ENCODE measurements around the gene ABI3. TPM values are rescaled to one million over a fixed set of nuclear protein-coding genes. Genes with fewer than 3 reads are reported as not detected.

Gene ABI3
- total RNA-seq, 1 experiment from 2014 or later, result not detected

DNA sequence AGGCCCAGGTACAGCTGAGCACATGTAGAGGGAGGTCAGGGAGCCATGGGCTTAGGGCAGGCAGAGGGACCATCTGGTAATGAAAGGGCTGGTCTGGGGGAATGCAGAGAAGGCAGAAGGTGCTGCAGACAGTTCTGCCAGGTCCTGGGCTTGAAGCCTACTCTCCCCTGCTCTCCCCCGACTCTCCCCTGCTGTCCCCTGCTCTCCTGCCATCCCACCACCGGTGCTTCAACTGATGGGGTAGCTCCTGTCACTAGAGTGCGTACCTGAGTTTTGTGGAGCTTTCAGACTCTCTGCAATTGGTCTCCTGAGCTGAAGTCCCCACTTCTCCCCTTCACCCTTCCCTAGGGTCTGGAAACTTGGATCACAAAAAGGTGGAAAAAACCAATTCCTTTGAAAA, 57.4 kb downstream of the ABI3 start:
- in situ Hi-C loops (cut with HindIII; ENCODE audit: low pct_unique_long_range_greater_than_20kb, low sequenced_read_pairs), result no loop called here
- ATAC-seq (peak; percentile 44; the same call in 1 of the 2 replicates), DNase-seq (ENCODE audit: low read depth, low spot score) (no peak)
- Histone ChIP-seq H3K36me3 (ENCODE audit: control insufficient read depth, insufficient read depth, low read length) (no peaks in the 10 kb centered on the region), H3K27ac (ENCODE audit: low read length) (no peak overlapping the region), H3K4me3 (ENCODE audit: low read depth in 2 of 2, low read length in 2 of 2) (no peak overlapping the region), H3K27me3 (ENCODE audit: control insufficient read depth, insufficient read depth, low read length) (no peaks in the 10 kb centered on the region), H3K9me3 (ENCODE audit: control insufficient read depth, insufficient read depth, low read depth, low read length) (no peaks in the 10 kb centered on the region), H3K4me1 (ENCODE audit: control insufficient read depth, insufficient read depth, low read length) (no peaks in the 10 kb centered on the region)
- CTCF ChIA-PET, result no interaction called here
- intact Hi-C loops (cut with micrococcal nuclease; ENCODE audit: unreplicated experiment), result no loop called here
- TF ChIP-seq POLR2AphosphoS5 (IDR thresholded peaks at IDR 0.05; ENCODE audit: low read depth, low read length) (no peak), TCF7L2 (IDR thresholded peaks at IDR 0.05; ENCODE audit: low read depth, low read length) (no peak), SIN3A (IDR thresholded peaks at IDR 0.05; ENCODE audit: borderline replicate concordance, insufficient read depth, low read depth, low read length) (no peak)
- TF ChIP-seq, protein P1, sequence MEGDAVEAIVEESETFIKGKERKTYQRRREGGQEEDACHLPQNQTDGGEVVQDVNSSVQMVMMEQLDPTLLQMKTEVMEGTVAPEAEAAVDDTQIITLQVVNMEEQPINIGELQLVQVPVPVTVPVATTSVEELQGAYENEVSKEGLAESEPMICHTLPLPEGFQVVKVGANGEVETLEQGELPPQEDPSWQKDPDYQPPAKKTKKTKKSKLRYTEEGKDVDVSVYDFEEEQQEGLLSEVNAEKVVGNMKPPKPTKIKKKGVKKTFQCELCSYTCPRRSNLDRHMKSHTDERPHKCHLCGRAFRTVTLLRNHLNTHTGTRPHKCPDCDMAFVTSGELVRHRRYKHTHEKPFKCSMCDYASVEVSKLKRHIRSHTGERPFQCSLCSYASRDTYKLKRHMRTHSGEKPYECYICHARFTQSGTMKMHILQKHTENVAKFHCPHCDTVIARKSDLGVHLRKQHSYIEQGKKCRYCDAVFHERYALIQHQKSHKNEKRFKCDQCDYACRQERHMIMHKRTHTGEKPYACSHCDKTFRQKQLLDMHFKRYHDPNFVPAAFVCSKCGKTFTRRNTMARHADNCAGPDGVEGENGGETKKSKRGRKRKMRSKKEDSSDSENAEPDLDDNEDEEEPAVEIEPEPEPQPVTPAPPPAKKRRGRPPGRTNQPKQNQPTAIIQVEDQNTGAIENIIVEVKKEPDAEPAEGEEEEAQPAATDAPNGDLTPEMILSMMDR (IDR thresholded peaks at IDR 0.05), result no peak
- BruUV-seq (replicated peaks), result no TSS peak
- POLR2A ChIA-PET, result no interaction called here

DNA sequence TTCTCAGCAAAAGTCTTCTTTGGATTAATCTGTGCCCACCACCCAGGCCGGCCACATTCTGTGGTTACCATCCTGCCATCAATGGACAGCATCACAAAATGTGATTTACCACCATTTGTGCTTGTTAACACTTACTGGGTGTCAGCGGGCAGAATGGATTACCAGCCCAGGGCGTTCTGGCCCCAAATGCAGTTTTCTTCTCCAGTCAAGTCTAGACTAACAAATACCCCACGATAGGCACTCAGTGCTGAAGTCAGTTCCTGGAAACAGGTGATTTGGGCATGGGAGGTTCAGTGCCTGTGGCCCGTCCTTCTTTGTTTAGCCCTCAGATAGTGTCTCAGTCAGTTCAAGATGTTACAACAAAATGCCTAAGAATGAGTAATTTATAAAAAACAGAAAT, 58.8 kb downstream of the ABI3 start:
- CTCF ChIA-PET, result no interaction called here
- Histone ChIP-seq H3K27me3 (ENCODE audit: control insufficient read depth, insufficient read depth, low read length) (no peaks in the 10 kb centered on the region), H3K27ac (ENCODE audit: low read length) (no peak overlapping the region), H3K9me3 (ENCODE audit: control insufficient read depth, insufficient read depth, low read depth, low read length) (no peaks in the 10 kb centered on the region), H3K4me3 (ENCODE audit: low read depth in 2 of 2, low read length in 2 of 2) (no peak overlapping the region), H3K4me1 (ENCODE audit: control insufficient read depth, insufficient read depth, low read length) (no peaks in the 10 kb centered on the region), H3K36me3 (ENCODE audit: control insufficient read depth, insufficient read depth, low read length) (no peaks in the 10 kb centered on the region)
- TF ChIP-seq TCF7L2 (IDR thresholded peaks at IDR 0.05; ENCODE audit: low read depth, low read length) (no peak), POLR2AphosphoS5 (IDR thresholded peaks at IDR 0.05; ENCODE audit: low read depth, low read length) (no peak), SIN3A (IDR thresholded peaks at IDR 0.05; ENCODE audit: borderline replicate concordance, insufficient read depth, low read depth, low read length) (no peak)
- TF ChIP-seq, protein P1 (IDR thresholded peaks at IDR 0.05), result no peak
- TF ChIP-seq, protein P2, sequence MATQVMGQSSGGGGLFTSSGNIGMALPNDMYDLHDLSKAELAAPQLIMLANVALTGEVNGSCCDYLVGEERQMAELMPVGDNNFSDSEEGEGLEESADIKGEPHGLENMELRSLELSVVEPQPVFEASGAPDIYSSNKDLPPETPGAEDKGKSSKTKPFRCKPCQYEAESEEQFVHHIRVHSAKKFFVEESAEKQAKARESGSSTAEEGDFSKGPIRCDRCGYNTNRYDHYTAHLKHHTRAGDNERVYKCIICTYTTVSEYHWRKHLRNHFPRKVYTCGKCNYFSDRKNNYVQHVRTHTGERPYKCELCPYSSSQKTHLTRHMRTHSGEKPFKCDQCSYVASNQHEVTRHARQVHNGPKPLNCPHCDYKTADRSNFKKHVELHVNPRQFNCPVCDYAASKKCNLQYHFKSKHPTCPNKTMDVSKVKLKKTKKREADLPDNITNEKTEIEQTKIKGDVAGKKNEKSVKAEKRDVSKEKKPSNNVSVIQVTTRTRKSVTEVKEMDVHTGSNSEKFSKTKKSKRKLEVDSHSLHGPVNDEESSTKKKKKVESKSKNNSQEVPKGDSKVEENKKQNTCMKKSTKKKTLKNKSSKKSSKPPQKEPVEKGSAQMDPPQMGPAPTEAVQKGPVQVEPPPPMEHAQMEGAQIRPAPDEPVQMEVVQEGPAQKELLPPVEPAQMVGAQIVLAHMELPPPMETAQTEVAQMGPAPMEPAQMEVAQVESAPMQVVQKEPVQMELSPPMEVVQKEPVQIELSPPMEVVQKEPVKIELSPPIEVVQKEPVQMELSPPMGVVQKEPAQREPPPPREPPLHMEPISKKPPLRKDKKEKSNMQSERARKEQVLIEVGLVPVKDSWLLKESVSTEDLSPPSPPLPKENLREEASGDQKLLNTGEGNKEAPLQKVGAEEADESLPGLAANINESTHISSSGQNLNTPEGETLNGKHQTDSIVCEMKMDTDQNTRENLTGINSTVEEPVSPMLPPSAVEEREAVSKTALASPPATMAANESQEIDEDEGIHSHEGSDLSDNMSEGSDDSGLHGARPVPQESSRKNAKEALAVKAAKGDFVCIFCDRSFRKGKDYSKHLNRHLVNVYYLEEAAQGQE (IDR thresholded peaks at IDR 0.05; ENCODE audit: insufficient read depth in 1 of 2, low read depth in 2 of 2, low read length in 1 of 2), result no peak
- no TSS peak for BruUV-seq (replicated peaks)
- no peak for ATAC-seq
- POLR2A ChIA-PET, result interaction anchor here (0.6 kb wide), 1 partner anchor 55 kb away, joined by 6 read pairs; no protein-coding TSS in a partner anchor
- intact Hi-C loops (cut with micrococcal nuclease; ENCODE audit: unreplicated experiment), result no loop called here
- in situ Hi-C loops (cut with HindIII; ENCODE audit: low pct_unique_long_range_greater_than_20kb, low sequenced_read_pairs), result no loop called here
- DNase-seq (ENCODE audit: low read depth, low spot score), result no peak

Other genes starting within 250 kb of the ABI3 start
- gene GIP, start 242.1 kb upstream of the ABI3 start, total RNA-seq (2021; ENCODE audit: unreplicated experiment), result 0.77 TPM
- gene IGF2BP1, start 213.3 kb upstream of the ABI3 start, total RNA-seq (2021; ENCODE audit: unreplicated experiment), result 109 TPM
- not detected for gene B4GALNT2, start 77.9 kb upstream of the ABI3 start, total RNA-seq (2021; ENCODE audit: unreplicated experiment)
- gene GNGT2, start 133 bp upstream of the ABI3 start, total RNA-seq (2021; ENCODE audit: unreplicated experiment), result not detected
- gene PHOSPHO1, start 20.1 kb downstream of the ABI3 start, total RNA-seq (2021; ENCODE audit: unreplicated experiment), result 0.54 TPM
- 42.4 TPM for gene ZNF652, start 151.5 kb downstream of the ABI3 start, total RNA-seq (2021; ENCODE audit: unreplicated experiment)
- 367 TPM for gene PHB1, start 204.2 kb downstream of the ABI3 start, total RNA-seq (2021; ENCODE audit: unreplicated experiment)

Data from Panc1 (cell line).